Measurements from ENCODE around the gene UBE2E2. TPM values are rescaled to one million over a fixed set of nuclear protein-coding genes. Genes with fewer than 3 reads are reported as not detected.

UBE2E2 gene
- total RNA-seq, 1 donor from 2014 or later = 32.5 TPM

GRCh38 chr3:23389686-23390085 lies 186.6 kb downstream of the UBE2E2 start:
- Mint-ChIP-seq H3K4me3 (ENCODE audit: low read depth) (no peak overlapping the region), H3K27ac (no peak overlapping the region), H3K36me3 (ENCODE audit: insufficient read depth) (peaks cover 1% of the 10 kb centered on the region), H3K4me1 (ENCODE audit: low read depth) (peaks cover 8% of the 10 kb centered on the region), H3K9me3 (ENCODE audit: low read depth) (peaks cover 5% of the 10 kb centered on the region), H3K27me3 (no peaks in the 10 kb centered on the region)
- DNase-seq (ENCODE audit: low spot score, unreplicated experiment) = no peak
- TF ChIP-seq CTCF (IDR thresholded peaks at IDR 0.05; ENCODE audit: unreplicated experiment) = no peak

GRCh38 chr3:23390446-23390845 lies 187.3 kb downstream of the UBE2E2 start:
- H3K36me3 Mint-ChIP-seq (ENCODE audit: insufficient read depth) = peaks cover 1% of the 10 kb centered on the region
- H3K4me3 Mint-ChIP-seq (ENCODE audit: low read depth) = no peak overlapping the region
- no peak for DNase-seq (ENCODE audit: low spot score, unreplicated experiment)
- H3K27ac Mint-ChIP-seq = no peak overlapping the region
- peaks cover 8% of the 10 kb centered on the region for H3K4me1 Mint-ChIP-seq (ENCODE audit: low read depth)
- TF ChIP-seq CTCF (IDR thresholded peaks at IDR 0.05; ENCODE audit: unreplicated experiment) = no peak
- peaks cover 5% of the 10 kb centered on the region for H3K9me3 Mint-ChIP-seq (ENCODE audit: low read depth)
- H3K27me3 Mint-ChIP-seq = no peaks in the 10 kb centered on the region

GRCh38 chr3:23390989-23391553 lies 187.9 kb downstream of the UBE2E2 start:
- DNase-seq (ENCODE audit: low spot score, unreplicated experiment) = no peak
- Mint-ChIP-seq H3K9me3 (ENCODE audit: low read depth) (peaks cover 5% of the 10 kb centered on the region), H3K27ac (no peak overlapping the region), H3K27me3 (no peaks in the 10 kb centered on the region), H3K4me1 (ENCODE audit: low read depth) (peaks cover 8% of the 10 kb centered on the region), H3K4me3 (ENCODE audit: low read depth) (no peak overlapping the region), H3K36me3 (ENCODE audit: insufficient read depth) (peaks cover 1% of the 10 kb centered on the region)
- TF ChIP-seq CTCF (IDR thresholded peaks at IDR 0.05; ENCODE audit: unreplicated experiment) = no peak

GRCh38 chr3:23395115-23395514 lies 192.0 kb downstream of the UBE2E2 start:
- H3K27ac Mint-ChIP-seq = no peak overlapping the region
- DNase-seq (ENCODE audit: low spot score, unreplicated experiment) = no peak
- no peak for TF ChIP-seq CTCF (IDR thresholded peaks at IDR 0.05; ENCODE audit: unreplicated experiment)
- peaks cover 1% of the 10 kb centered on the region for H3K36me3 Mint-ChIP-seq (ENCODE audit: insufficient read depth)
- peaks cover 8% of the 10 kb centered on the region for H3K4me1 Mint-ChIP-seq (ENCODE audit: low read depth)
- peaks cover 5% of the 10 kb centered on the region for H3K9me3 Mint-ChIP-seq (ENCODE audit: low read depth)
- H3K4me3 Mint-ChIP-seq (ENCODE audit: low read depth) = no peak overlapping the region
- no peaks in the 10 kb centered on the region for H3K27me3 Mint-ChIP-seq

GRCh38 chr3:23396746-23397145 lies 193.6 kb downstream of the UBE2E2 start:
- DNase-seq (ENCODE audit: low spot score, unreplicated experiment) = no peak
- Mint-ChIP-seq H3K4me1 (ENCODE audit: low read depth) (peaks cover 8% of the 10 kb centered on the region), H3K36me3 (ENCODE audit: insufficient read depth) (no peaks in the 10 kb centered on the region), H3K4me3 (ENCODE audit: low read depth) (no peak overlapping the region), H3K9me3 (ENCODE audit: low read depth) (no peaks in the 10 kb centered on the region), H3K27me3 (no peaks in the 10 kb centered on the region), H3K27ac (no peak overlapping the region)
- no peak for TF ChIP-seq CTCF (IDR thresholded peaks at IDR 0.05; ENCODE audit: unreplicated experiment)
